Glomerular visceral epithelial cell (primary cell): ENCODE data around the gene POU1F1.
"Not testable (repeated sequence)": the region's sequence is repeated elsewhere in the genome, so short reads cannot be mapped to it uniquely, and the experiment has no call there.

Experiments used
- DNase-seq: peaks from one replicate; pipeline ENCODE4 v3.0.0-alpha.2; 2016; ENCODE audit errors: extremely low spot score

The POU1F1 gene, protein sequence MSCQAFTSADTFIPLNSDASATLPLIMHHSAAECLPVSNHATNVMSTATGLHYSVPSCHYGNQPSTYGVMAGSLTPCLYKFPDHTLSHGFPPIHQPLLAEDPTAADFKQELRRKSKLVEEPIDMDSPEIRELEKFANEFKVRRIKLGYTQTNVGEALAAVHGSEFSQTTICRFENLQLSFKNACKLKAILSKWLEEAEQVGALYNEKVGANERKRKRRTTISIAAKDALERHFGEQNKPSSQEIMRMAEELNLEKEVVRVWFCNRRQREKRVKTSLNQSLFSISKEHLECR

DNA sequence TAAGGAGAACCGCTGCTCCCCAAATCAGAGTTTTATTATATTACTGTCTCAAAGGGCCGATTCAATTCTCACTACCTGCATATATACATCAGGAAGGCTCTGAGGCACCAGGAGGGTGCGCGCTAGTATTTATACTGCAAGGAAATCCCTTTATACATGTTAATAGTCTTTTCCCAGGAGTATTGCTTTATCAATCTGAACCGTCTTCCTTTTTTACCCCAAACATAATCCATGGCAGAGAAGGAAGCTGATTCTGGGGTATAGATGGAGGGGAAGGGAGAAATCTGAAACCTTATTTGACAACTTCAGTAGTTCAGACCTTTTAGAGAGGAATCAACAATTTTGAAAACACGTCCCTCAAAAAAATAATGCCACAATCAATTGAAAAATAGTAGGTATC, at the start of gene POU1F1:
Gene POU1F1 (minus strand): TSS at position 101 of the 400 bp plus-strand sequence. CDS start 122 bp downstream, outside the sequence.
- no peak for DNase-seq

DNA sequence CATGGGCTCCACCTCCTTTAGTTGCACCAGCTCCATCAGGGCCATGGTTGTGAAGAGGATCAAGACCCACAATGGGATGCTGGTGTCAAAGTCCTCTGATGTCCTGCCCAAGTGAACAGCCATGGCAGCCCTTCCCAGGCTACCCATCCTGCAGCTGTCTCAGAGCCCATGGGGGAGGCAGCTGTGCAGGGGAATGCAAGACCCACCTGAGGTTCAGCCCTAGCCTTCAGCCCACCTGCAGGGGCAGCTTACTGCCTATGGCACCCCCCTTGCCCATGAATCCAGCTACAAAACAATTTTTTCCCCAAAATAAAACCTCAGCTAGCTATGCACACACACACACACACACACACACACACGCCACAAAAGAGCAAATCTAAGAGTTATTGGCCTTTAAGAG, 48.2 kb upstream of the POU1F1 start:
- no peak for DNase-seq

DNA sequence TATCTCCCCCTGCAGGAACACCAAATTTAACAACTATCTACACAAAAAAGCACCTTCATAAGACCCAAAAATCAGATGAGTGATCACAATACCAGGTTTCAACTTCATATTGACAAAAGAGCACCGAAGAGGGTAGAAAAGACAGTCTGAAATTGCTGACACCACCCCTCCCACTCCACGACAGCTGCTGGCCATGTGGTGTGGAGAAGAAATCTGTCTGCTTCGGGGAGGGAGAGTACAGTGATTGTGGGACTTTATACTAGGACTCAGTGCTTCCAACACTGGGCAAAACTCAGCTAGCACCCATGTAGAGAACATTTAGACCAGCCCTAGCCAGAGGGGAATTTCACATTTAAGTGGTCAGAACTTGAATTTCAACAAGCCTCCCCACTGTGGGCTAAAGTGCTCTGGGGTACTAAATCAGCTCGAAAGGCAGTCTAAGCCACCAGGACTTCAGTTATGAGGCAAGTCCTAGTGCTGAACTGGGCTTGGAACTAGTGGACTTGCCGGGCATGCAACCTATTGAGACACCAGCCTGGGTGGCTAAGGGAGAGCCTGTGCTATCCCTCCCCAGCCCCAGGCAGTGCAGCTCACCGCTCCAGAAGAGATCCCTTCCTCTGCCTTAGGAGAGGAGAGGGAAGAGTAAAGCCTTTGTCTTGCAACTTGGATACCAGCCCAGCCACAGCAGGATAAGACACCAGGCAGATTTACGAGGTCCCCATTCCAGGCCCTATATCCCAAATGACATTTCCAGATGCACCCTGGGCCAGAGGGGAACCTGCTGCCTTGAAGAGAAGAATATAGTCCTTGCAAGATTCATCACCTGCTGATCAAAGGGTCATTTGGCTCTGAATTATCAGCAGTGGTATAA, 44.6 kb upstream of the POU1F1 start:
- DNase-seq: no peak

DNA sequence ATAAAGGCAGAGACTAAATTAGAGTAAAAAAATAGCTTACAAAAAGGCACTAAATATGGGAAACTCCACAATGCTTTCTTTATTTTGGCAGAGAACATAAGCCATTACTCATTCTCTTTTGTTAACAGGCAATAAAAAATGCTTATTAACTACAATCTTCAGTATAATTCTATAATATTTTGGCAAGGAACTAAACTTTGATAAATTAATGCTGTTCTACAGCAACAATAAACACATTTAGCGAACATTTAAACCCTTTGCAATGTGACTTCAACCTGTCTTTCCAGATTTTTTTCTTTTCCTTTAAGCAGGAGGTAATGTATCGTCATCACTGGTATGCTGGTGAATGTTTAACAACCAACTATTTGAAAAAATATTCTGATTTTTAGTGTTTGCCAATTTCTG, 42.2 kb upstream of the POU1F1 start:
- peak; percentile 18 for DNase-seq

DNA sequence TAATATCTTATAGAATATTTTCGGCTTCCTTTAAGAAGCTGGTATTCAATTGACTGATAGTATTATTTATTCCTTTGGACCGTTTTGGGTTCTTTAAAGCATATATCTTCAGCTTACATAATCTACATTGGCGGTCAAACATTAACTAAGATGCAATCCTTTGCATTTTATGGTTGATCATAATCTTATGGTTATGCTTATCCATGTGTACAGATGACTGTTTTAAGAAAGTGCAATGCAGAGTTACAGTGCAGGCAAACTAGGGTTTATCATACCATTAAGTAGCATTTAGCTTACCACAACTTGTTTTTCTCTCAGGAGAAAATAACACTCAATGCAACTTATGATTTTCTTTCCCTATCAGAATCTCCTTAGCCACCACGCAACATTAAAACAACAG, 41.4 kb upstream of the POU1F1 start:
- DNase-seq: no peak

DNA sequence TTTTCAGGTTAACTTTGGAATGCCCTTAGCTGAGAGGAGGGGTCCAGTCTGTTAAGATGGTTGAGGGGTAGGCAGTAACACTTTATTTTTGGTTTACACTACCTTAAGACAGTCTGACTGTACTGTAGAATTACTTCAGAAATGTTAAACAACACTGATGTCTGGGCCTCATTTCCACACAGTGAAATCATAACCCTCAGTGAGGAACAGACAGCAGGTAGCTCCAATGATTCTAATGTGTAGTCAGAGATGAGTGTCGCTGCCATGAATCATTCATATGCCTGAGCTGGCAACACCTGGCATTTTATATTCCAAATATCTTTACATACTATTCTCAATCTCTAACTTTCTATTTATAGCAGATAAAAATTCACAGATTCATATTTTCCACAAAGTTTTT, 37.3 kb upstream of the POU1F1 start:
- peak; percentile 22 for DNase-seq

DNA sequence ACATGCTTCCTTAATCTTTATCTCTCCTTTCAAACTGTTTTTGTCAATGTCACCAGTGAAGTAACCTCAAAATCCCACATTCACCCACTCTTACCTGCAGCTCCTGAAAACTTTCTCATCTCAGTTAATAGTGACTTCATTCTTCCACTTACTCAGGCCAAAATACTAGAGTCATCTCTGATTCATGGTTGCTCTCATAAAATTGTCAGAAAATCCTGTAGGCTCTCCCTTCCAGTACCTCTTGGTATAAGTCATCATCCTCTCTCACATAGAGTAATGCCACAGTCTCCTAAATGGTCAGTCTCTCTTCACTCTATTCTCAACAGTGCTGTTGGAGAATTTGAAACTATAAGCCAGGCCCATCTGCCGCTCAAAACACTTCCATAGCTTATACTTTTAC, 34.9 kb upstream of the POU1F1 start:
- no peak for DNase-seq

DNA sequence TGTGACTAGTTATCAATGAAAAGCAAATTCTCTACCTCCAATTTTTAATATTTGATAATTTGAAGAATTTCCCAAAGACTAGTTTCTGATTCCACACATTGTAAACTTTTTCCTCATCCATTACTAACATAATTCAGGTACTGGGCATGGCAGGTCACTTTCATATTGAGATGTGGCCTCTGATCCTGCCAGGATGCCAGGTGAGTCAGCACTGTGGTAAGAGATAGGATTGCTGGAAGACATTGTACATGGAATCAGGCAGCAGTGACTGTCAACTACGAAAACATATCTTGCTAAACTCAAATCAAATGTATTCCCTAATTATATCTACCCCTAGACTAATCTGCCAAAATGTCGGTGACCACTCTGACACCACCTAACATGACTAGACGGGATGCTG, 33.2 kb upstream of the POU1F1 start:
- DNase-seq: peak; percentile 30

DNA sequence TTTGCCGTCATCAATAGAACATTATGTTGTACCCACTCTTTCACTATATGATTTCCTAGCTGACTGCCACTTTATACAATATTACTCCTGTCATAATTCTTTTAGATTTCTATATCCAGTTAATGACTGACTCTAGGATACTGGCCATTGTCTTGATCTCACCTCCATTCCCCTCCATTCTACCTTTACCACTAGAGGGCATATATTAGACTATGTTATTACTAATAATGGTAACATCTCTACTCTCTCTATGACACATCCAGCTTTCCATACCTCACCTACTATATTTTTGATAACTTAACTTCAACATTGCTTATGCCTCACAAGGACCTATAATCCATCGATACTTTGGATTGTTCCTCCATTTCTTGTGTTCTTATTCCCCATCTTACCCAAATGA, 31.4 kb upstream of the POU1F1 start:
- no peak for DNase-seq

DNA sequence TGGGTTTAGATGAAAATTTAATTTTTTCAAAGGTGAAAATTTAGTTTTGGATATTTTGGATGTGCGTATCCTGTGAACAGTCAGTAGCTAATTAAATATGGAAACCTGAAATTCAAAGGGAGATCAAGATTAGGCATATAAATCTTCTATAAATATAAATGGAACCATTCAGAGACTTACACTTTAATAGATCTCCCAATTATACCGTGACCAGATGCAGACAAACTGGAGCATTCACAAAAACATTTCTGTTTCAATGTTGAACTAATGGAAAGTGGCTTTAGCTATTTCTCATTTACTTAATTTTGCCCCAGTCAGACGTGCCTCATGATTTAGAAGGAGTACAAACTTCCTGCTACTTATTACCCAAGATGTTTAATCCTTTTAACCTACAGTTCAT, 29.1 kb upstream of the POU1F1 start:
- no peak for DNase-seq

DNA sequence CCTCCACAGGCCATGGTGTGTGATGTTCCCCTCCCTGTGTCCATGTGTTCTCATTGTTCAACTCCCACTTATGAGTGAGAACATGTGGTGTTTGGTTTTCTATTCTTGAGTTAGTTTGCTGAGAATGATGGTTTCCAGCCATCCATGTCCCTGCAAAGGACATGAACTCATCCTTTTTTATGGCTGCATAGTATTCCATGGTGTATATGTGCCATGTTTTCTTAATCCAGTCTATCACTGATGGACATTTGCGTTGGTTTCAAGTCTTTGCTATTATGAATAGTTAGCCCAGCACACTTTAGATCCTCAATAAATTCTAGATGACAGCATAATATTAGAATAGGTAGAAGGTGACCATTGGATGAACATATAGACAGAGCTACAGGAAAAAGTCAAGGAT, 28.6 kb upstream of the POU1F1 start:
- not testable (repeated sequence) for DNase-seq

DNA sequence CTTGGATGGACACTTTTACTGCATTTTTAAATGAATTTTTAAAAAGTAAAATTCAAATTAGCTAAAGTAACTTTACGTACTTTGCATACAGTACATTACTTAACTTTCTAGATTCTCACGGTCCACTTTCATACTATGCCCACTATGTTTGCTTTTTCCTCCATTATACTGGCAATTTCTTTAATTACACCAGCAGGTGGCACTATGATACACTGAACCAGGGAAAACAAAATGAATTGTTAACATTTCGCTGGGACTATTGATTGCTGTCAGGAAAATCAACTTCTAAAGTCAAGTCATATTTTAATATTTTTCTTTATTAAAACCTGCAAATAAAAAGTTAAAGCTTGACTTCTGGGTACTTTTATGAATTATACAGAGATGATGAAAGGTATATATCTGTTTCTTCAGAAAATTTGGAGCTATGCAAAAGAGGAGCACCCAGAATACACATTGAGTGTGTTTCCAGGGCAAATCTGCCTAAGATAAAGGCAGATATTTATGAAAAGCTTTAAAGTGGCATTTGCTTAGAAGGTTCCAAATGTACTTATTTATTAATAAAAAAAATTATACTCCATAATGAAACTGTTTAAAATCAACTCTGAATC, 21.8 kb upstream of the POU1F1 start:
- DNase-seq: peak; percentile 33

DNA sequence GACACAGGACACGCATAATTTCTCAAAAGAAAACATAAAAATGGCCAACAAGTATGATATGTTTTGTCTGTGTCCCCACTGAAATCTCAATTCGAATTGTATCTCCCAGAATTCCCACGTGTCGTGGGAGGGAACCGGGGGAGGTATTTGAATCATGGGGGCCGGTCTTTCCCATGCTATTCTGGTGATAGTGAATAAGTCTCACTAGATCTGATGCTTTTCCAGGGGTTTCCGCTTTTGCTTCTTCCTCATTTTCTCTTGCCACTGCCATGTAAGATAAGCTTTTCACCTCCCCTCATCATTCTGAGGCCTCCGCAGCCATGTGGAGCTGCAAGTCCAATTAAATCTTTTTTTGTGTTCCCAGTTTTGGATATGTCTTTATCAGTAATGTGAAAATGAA, 12.1 kb upstream of the POU1F1 start:
- no peak for DNase-seq

DNA sequence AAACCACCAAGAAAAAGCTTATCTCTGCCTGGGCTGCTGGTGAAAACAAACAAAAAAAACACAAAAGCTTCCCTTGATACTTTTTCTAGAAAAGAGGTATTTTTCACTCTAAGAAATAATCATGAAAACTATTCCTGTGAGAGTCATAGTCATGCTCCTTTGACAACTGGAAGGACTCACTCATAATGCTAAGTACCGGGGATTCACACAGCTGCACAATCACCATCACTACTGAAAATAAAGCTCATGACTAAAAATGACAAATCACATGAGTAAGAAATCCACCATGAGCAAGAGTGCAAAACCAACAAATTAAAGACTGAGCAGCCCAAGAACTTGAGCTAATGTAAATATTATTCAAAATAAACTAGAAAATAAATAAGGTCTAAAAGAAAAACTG, 10.6 kb upstream of the POU1F1 start:
- peak; percentile 2 for DNase-seq

DNA sequence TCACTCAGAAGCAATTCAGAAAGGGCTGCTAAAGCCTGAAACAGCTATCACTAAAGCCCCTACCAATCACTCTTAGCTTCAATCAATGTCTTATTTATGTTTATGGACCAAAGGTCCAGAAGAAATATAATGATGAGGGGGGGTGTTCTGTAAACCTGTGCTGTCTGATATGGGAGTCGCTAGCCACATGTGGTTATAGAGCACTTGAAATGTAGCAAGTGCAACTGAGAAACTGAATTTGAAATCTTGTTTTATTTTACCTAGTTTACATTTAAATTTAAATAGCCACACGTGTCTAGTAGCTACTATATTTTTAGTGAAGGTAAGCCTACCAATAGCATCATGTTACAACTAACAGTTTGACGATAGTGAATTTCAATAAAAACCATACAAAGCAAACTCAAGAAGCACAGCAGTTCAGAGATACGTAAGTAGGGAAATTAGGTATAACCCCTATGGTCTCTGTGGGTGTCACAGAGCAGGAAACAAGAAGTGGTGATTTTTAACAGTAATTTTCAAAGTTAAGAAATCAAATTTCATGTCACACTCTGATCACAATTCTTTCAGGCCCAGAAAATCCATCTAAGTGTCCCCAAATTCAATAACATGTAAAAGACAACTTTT, 3.6 kb downstream of the POU1F1 start:
- DNase-seq: no peak

DNA sequence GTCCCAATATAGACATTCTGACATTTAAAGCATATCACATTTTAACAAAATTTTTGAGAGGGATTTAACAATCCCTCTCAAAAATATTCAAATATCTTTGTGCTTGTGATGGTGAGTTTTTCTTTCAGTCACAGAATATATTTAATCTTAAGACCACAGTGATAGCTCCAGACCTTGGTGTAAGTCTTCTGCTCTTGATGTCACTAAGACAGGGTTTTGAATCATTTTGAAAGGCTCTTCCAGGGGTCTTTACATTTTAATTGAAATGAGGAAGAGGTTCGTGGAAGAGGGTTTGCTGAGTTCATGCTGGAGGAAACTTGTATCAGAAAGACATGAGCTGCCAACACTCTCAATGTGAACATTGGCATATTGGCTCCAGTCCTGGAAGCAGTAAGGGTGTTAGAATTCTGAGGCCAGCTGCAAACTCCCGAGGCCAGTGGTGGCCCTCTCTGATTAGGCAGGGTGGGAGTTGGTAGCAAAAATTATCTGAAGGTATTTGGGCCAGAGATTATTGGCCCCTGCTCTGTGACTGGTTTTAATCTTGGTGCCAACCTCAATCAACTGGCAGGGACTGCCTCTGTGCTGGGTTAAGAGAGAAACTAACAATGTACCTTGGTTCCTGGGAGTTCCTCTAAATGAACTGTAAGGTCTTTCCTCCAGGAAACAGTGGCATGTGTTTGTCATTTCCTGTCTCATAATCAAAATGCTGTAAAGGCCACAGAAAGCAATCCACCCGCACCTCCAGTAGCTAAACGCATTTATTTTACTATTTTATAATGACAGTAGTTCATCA, 5.3 kb downstream of the POU1F1 start:
- DNase-seq: no peak

DNA sequence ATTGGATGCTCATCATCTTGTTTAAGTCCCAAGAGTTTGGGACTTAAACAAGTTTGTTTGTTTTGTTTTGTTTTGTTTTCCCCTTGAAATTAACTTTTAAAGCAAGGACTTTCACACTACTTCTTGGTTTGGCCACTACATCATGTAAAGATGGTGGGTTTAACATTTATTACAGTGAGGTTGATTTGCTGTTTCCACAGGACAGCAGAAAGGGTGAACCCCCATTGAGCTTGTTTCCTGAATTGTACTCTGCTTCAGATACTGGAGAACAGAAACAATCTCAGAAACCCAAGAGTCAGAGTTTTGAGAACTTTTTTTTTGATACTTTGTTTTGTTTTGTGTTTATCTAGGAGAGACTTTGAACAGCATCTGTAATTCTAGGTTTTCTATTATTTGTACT, 6.7 kb downstream of the POU1F1 start:
- no peak for DNase-seq

DNA sequence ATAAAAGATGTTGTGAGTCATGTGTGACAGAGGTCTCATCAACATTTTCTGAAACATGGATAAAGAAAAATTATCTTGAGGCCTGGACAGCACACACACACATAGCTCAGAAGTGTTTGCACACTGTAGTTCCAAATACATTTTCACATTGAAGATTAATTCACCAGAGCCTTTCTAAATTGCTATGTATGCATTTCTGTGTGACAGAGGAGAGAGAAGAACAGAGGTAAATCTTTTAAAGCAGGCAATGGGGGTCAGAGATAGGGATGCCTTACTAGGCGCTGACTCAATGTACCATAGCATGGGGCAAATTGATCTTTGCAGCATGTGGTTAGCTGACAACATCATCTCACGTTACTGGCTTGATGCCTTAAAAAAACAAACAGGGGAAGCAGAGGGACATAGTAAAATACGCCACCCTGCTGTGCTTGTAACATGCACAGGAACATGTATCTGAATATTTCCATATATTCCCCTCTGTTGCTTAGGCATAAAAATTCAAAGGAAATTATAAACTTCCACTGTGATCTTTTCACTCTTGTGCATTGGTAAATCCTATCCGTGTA, 7.7 kb downstream of the POU1F1 start:
- DNase-seq: no peak

DNA sequence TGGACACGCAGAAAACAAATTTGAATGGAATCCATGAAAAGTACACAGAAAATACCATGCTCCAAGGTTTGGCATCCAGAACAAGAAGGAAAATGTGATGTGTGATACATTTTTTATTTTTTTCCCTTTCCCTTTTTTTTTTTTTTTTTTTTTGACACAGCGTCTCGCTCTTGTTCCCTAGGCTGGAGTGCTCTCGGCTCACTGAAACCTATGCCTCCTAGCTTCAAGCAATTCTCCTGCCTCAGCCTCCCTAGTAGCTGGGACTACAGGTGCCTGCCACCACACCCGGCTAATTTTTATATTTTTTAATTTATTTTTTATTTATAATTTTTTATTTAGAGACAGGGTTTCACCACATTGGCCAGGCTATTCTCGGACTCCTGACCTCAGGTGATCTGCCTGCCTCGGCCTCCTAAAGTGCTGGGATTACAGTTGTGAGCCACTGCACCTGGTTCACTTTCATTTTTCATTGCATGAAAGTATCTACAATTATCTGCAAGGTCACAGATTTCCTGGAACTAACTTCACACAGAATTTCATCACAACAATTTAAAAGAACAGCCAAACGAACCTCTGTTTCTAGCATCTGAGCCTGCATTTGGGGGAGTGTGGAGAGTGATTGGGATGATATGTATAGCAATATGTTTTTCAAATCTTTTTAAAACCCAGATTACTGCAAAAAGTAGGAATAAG, 8.3 kb downstream of the POU1F1 start:
- no peak for DNase-seq

DNA sequence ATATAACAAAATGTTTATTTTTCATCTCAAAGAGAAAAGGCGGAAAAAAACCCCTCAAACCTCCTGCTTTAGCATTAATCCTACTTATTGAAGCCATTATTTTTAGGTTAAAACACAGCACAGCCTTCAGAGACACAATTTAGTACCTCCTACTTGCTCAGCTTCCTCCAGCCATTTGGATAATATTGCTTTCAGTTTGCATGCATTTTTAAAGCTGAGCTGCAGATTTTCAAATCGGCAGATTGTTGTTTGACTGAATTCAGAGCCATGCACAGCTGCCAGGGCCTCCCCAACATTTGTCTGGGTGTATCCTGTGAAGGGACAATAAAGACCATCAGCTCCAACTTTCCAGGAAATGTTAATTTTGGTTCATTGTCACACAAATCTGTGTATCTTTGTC, 14.5 kb downstream of the POU1F1 start:
- DNase-seq: no peak

DNA sequence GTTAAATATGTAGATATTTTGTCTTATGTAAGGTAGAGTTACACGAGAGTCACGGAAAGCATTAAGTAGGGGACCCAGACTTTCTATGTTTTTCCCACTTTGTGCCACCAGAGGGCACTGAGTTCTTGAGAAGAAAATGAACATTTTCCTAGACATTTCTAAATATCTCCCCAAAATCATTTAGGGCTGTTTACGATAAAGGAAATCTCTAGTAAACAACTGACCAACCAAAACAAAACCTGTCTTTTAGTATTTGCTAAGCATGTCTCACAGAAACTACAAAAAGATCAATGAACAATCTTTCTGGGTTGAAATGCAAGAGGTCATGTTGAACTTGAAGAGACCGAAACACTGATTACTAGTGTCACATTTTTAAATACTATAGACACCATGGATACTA, 16.1 kb downstream of the POU1F1 start:
- DNase-seq: peak; percentile 49
